CD14-positive monocyte (primary cell): ENCODE data around the gene C1orf87. TPM values are rescaled to one million over a fixed set of nuclear protein-coding genes. Genes with fewer than 3 reads are reported as not detected.

Experiments used
- DNase-seq, 3 donors: peaks; one replicate each; pipeline ENCODE4 v3.0.0-alpha.2; 2011 to 2022
- H2AFZ ChIP-seq: 2 replicates; pipeline ENCODE4 v1.6.0; 2012; ENCODE audit warnings: mild to moderate bottlenecking, low read depth, low read length, inconsistent platforms; ENCODE audit not compliant: insufficient read depth, poor library complexity, severe bottlenecking
- H3K27ac ChIP-seq, 2 donors: 1 replicate in 1 of 2; 2 replicates in 1 of 2; pipeline ENCODE4 v1.5.1; 2012 to 2013; ENCODE audit warnings: low read length in 2 of 2, control low read depth in 1 of 2, inconsistent platforms in 1 of 2, low read depth in 1 of 2, mild to moderate bottlenecking in 1 of 2
- H3K27me3 ChIP-seq, 2 donors: one replicate each; pipeline versions ENCODE4 v1.6.0 to v1.6.1; 2011 to 2013; ENCODE audit warnings: low read length in 2 of 2; ENCODE audit not compliant: control insufficient read depth in 2 of 2, insufficient read depth in 2 of 2
- H3K36me3 ChIP-seq, 2 donors: replicated peaks in 1 of 2; 1 replicate in 1 of 2; 2 replicates in 1 of 2; pipeline versions ENCODE4 v1.5.1 to v1.6.1; 2012 to 2013; ENCODE audit warnings: low read length in 2 of 2, control low read depth in 1 of 2, inconsistent platforms in 1 of 2, mild to moderate bottlenecking in 1 of 2; ENCODE audit not compliant: insufficient read depth in 2 of 2, control insufficient read depth in 1 of 2
- H3K4me1 ChIP-seq, 2 donors: 1 replicate in 1 of 2; 2 replicates in 1 of 2; pipeline versions ENCODE4 v1.5.1 to v1.6.1; 2012 to 2013; ENCODE audit warnings: low read length in 2 of 2, control low read depth in 1 of 2, inconsistent platforms in 1 of 2, mild to moderate bottlenecking in 1 of 2, moderate library complexity in 1 of 2; ENCODE audit not compliant: insufficient read depth in 2 of 2, control insufficient read depth in 1 of 2
- H3K4me2 ChIP-seq: replicated peaks from 2 replicates; pipeline ENCODE3; 2012; ENCODE audit warnings: low read length, moderate library complexity, mild to moderate bottlenecking; ENCODE audit not compliant: poor library complexity, severe bottlenecking; ENCODE audit errors: extremely low read depth
- H3K4me3 ChIP-seq, 3 experiments: fragments of 200-600 bp in 1 of 3; sonication (generic) in 1 of 3; replicated peaks in 1 of 3; 1 replicate in 2 of 3; 2 replicates in 1 of 3; pipeline ENCODE4 v1.5.1; 2011 to 2013; ENCODE audit warnings: low read length in 3 of 3, mild to moderate bottlenecking in 3 of 3, control low read depth in 2 of 3, low read depth in 2 of 3, inconsistent platforms in 1 of 3, moderate library complexity in 1 of 3
- H3K79me2 ChIP-seq: 2 replicates; pipeline ENCODE4 v1.6.0; 2012; ENCODE audit warnings: mild to moderate bottlenecking, control low read depth, inconsistent platforms, low read length, moderate library complexity; ENCODE audit not compliant: insufficient read depth
- H3K9ac ChIP-seq: 2 replicates; pipeline ENCODE4 v1.6.0; 2017; ENCODE audit warnings: low read length, mild to moderate bottlenecking; ENCODE audit not compliant: insufficient read depth, poor library complexity, severe bottlenecking
- H3K9me3 ChIP-seq, 2 donors: replicated peaks in 1 of 2; 1 replicate in 1 of 2; 2 replicates in 1 of 2; pipeline versions ENCODE4 v1.5.1 to v1.6.1; 2012 to 2013; ENCODE audit warnings: low read length in 2 of 2, control low read depth in 1 of 2; ENCODE audit not compliant: control insufficient read depth in 1 of 2, insufficient read depth in 1 of 2
- H4K20me1 ChIP-seq: 2 replicates; pipeline ENCODE4 v1.6.0; 2012; ENCODE audit warnings: mild to moderate bottlenecking, low read length, control low read depth, moderate library complexity; ENCODE audit not compliant: insufficient read depth
- H3K27ac Mint-ChIP-seq, 7 donors: one replicate each; pipeline ENCODE4 v1.8.0; 2020; ENCODE audit warnings: mild to moderate bottlenecking in 7 of 7, mixed read lengths in 7 of 7, moderate library complexity in 6 of 7, inconsistent platforms in 2 of 7
- H3K27me3 Mint-ChIP-seq, 3 donors: one replicate each; pipeline ENCODE4 v1.8.0; 2021 to 2022; ENCODE audit warnings: low read depth in 3 of 3, mild to moderate bottlenecking in 3 of 3, mixed read lengths in 3 of 3, moderate library complexity in 3 of 3, inconsistent platforms in 1 of 3
- H3K36me3 Mint-ChIP-seq, 2 donors: one replicate each; pipeline ENCODE4 v1.8.0; 2020; ENCODE audit warnings: mixed read lengths in 2 of 2, inconsistent platforms in 1 of 2, mild to moderate bottlenecking in 1 of 2
- H3K4me1 Mint-ChIP-seq: one replicate; pipeline ENCODE4 v1.8.0; 2020; ENCODE audit warnings: mild to moderate bottlenecking, mixed read lengths
- H3K4me3 Mint-ChIP-seq, 2 donors: one replicate each; pipeline ENCODE4 v1.8.0; 2020; ENCODE audit warnings: mild to moderate bottlenecking in 2 of 2, mixed read lengths in 2 of 2, moderate library complexity in 1 of 2
- H3K9me3 Mint-ChIP-seq, 7 donors: one replicate each; pipeline ENCODE4 v1.8.0; 2020 to 2022; ENCODE audit warnings: mixed read lengths in 7 of 7, mild to moderate bottlenecking in 6 of 7, moderate library complexity in 6 of 7, inconsistent platforms in 2 of 7
- WGBS: methylation state at CpG from one replicate; pipeline ENCODE4 v1.1.5; 2013; ENCODE audit warnings: missing lambda C conversion rate; ENCODE audit not compliant: insufficient coverage; 5-methylcytosine and 5-hydroxymethylcytosine counted together
- intact Hi-C, 2 donors: fragments of 100-400 bp; cut with micrococcal nuclease; formaldehyde crosslinking; loops; one replicate each; pipeline versions ENCODE4 v1.15.0 to v1.15.1; 2023
- polyA plus RNA-seq, 3 donors: library from polyadenylated mRNA; depleted of rRNA in 1 of 3; unstranded in 2 of 3; stranded (reverse) in 1 of 3; fragments of 300-500 nt in 2 of 3; fragments of >200 nt in 1 of 3; fragmentation: Illumina TruSeq in 2 of 3; gene quantifications; 1 replicate in 2 of 3; 2 replicates in 1 of 3; pipeline ENCODE4 v1.2.3, GENCODE V29; 2012 to 2021
- TF ChIP-seq, protein P1 (sequence below): fragments of 200-600 bp; IDR thresholded peaks from one replicate; pipeline ENCODE4 v1.8.0; 2022; ENCODE audit warnings: antibody characterized with exemption, mild to moderate bottlenecking

The C1orf87 gene
- polyA plus RNA-seq, 3 donors, result not detected

DNA sequence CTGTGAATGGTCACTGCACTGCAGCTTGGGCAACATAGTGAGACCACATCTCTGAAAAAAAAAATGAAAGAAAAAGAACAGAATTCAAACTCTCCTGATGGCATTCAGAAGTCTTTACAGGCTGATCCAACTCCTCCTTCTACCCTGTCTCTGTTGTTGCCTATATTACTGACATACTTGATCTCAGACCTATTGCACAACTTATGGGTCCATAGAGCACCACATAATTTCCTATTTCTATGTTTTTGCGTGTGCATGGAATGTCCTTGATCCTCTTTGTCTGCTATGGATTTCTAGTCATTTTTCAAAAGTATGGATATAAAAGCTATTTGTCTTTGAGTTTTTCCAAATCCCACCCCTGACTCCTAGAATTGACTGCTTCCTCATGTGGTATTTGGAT is 124.6 kb downstream of the C1orf87 start:
- Histone ChIP-seq H3K4me2 (no peak overlapping the region), H4K20me1 (no peaks in the 10 kb centered on the region), H2AFZ (no peak overlapping the region), H3K9ac (no peak overlapping the region), H3K27ac (no peak overlapping the region), H3K4me3 (no peak overlapping the region), H3K4me1 (no peaks in the 10 kb centered on the region), H3K9me3 (no peaks in the 10 kb centered on the region), H3K27me3 (no peaks in the 10 kb centered on the region), H3K36me3 (no peaks in the 10 kb centered on the region), H3K79me2 (no peaks in the 10 kb centered on the region)
- no peak overlapping the region for H3K27ac Mint-ChIP-seq
- intact Hi-C loops, result no loop called here
- no peaks in the 10 kb centered on the region for H3K9me3 Mint-ChIP-seq
- peaks cover 1% of the 10 kb centered on the region for H3K4me1 Mint-ChIP-seq
- TF ChIP-seq, protein P1, sequence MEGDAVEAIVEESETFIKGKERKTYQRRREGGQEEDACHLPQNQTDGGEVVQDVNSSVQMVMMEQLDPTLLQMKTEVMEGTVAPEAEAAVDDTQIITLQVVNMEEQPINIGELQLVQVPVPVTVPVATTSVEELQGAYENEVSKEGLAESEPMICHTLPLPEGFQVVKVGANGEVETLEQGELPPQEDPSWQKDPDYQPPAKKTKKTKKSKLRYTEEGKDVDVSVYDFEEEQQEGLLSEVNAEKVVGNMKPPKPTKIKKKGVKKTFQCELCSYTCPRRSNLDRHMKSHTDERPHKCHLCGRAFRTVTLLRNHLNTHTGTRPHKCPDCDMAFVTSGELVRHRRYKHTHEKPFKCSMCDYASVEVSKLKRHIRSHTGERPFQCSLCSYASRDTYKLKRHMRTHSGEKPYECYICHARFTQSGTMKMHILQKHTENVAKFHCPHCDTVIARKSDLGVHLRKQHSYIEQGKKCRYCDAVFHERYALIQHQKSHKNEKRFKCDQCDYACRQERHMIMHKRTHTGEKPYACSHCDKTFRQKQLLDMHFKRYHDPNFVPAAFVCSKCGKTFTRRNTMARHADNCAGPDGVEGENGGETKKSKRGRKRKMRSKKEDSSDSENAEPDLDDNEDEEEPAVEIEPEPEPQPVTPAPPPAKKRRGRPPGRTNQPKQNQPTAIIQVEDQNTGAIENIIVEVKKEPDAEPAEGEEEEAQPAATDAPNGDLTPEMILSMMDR, result no peak
- H3K4me3 Mint-ChIP-seq, result no peak overlapping the region
- no peaks in the 10 kb centered on the region for H3K27me3 Mint-ChIP-seq
- no CpG with 5 or more reads among the region's 1 CpG for WGBS
- no peak for DNase-seq
- H3K36me3 Mint-ChIP-seq, result no peaks in the 10 kb centered on the region

DNA sequence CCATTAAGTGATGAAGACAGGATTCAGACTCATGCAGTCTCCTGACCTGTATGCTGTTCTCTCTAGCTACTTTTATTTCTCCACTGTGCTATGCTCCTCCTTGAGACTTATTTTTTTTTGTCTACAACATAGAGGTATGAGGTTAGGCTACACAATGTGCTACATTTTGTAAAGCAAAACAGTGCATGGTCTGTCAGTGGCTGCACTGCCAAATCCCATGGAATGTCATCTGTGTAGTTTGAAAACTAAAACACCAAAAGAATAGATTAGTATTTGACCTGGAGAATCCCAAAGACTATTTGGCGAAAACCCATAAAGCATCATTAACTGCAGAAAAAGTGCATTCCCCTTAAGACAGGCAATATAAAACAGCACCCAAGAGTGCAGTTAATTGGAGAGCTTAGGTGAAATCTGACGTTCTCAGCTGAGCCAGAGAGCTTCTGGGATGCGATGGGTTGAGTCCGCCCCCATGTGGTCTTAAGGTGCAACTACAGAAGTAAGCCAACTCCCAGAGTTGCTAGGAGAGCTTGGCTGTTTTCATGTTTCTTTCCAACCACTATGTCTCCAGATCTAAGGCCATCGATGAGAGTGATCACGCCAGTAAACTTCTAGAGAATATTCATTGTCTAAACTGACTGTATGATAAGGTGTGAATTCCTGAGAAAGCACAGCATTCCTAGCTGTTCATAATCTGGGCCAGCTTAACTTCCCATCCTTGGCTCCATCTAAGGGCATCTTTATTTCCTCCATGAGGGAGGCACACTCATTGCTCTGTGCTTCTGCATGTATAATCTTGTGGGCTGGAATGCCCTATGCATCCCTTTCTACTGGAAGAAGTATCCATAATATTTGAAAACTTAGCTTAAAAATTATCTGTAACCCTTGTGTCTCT is 126.3 kb downstream of the C1orf87 start:
- no CpG with 5 or more reads among the region's 6 CpGs for WGBS
- Mint-ChIP-seq H3K27ac (no peak overlapping the region), H3K4me1 (no peaks in the 10 kb centered on the region), H3K4me3 (no peak overlapping the region), H3K36me3 (no peaks in the 10 kb centered on the region), H3K9me3 (no peaks in the 10 kb centered on the region), H3K27me3 (peaks cover 0 to 3% (median 1%) of the 10 kb centered on the region in 3 donors)
- H3K4me2 ChIP-seq, result no peak overlapping the region
- no peaks in the 10 kb centered on the region for H3K4me1 ChIP-seq
- no peak overlapping the region for H3K27ac ChIP-seq
- no peaks in the 10 kb centered on the region for H3K79me2 ChIP-seq
- H3K36me3 ChIP-seq, result no peaks in the 10 kb centered on the region
- no peak overlapping the region for H2AFZ ChIP-seq
- H3K9me3 ChIP-seq, result no peaks in the 10 kb centered on the region
- peak; percentile 14 to 44 (median 37) for DNase-seq
- H3K27me3 ChIP-seq, result no peaks in the 10 kb centered on the region
- H4K20me1 ChIP-seq, result no peaks in the 10 kb centered on the region
- H3K4me3 ChIP-seq, result no peak overlapping the region
- TF ChIP-seq, protein P1, result peak; percentile 87
- intact Hi-C loops, result no loop called here
- H3K9ac ChIP-seq, result no peak overlapping the region
